Adrenal gland (tissue), 5 donors: ENCODE data around the gene ZYX.

ENCODE experiments used
- CTCF ChIP-seq, 6 experiments: fragments of 450-650 bp in 4 of 6; fragments of 200-600 bp in 2 of 6; sonication (generic) in 1 of 6; IDR thresholded peaks; 1 replicate in 5 of 6; 2 replicates in 1 of 6; pipeline versions ENCODE4 v1.5.1 to v1.8.0; 2016 to 2021; ENCODE audit warnings: antibody characterized with exemption in 6 of 6, mild to moderate bottlenecking in 2 of 6, moderate library complexity in 1 of 6
- POLR2A ChIP-seq, 2 donors: fragments of 450-650 bp; IDR thresholded peaks; one replicate each; pipeline ENCODE4 v1.6.1; 2017; ENCODE audit warnings: antibody characterized with exemption in 2 of 2, mild to moderate bottlenecking in 2 of 2, moderate library complexity in 1 of 2
- donor health status: DM: no; HTN: no; CAD: no.

GRCh38 chr7:143405173-143406001 is 24.2 kb downstream of the ZYX start:
- no peak for TF ChIP-seq CTCF (IDR thresholded peaks at IDR 0.05)
- no peak for TF ChIP-seq POLR2A (IDR thresholded peaks at IDR 0.05)
